IMR-90 (cell line): ENCODE results near the gene CAGE1.

Source experiments
- BHLHE40 ChIP-seq: fragments of 150-350 bp; IDR thresholded peaks from 2 replicates; pipeline ENCODE4 v1.6.1; 2016; ENCODE audit warnings: mild to moderate bottlenecking, low read depth, low read length
- CEBPB ChIP-seq: IDR thresholded peaks from 2 replicates; pipeline ENCODE4 v1.6.1; 2012; ENCODE audit warnings: low read depth, low read length, improper control_type of control experiment
- CHD1 ChIP-seq: IDR thresholded peaks from 2 replicates; pipeline ENCODE4 v1.6.1; 2012; ENCODE audit warnings: low read depth, low read length, improper control_type of control experiment
- CTCF ChIP-seq: conservative IDR thresholded peaks from 2 replicates; pipeline ENCODE4 v1.5.1; 2012; ENCODE audit warnings: mild to moderate bottlenecking, low read depth, low read length, improper control_type of control experiment
- FOS ChIP-seq: fragments of 150-350 bp; IDR thresholded peaks from 2 replicates; pipeline ENCODE4 v1.6.1; 2016; ENCODE audit warnings: low read depth, low read length
- MAZ ChIP-seq: IDR thresholded peaks from 2 replicates; pipeline ENCODE4 v1.6.1; 2012; ENCODE audit warnings: low read depth, mild to moderate bottlenecking, low read length, improper control_type of control experiment, moderate library complexity, borderline replicate concordance
- MXI1 ChIP-seq: IDR thresholded peaks from 2 replicates; pipeline ENCODE4 v1.6.1; 2012; ENCODE audit warnings: low read depth, mild to moderate bottlenecking, low read length, moderate library complexity, borderline replicate concordance
- POLR2A ChIP-seq: IDR thresholded peaks from 2 replicates; pipeline ENCODE4 v1.6.1; 2012; ENCODE audit warnings: mild to moderate bottlenecking, low read depth, low read length
- RAD21 ChIP-seq: IDR thresholded peaks from 2 replicates; pipeline ENCODE4 v1.6.1; 2012; ENCODE audit warnings: low read length, improper control_type of control experiment
- RCOR1 ChIP-seq: IDR thresholded peaks from 2 replicates; pipeline ENCODE4 v1.6.1; 2012; ENCODE audit warnings: mild to moderate bottlenecking, low read length, improper control_type of control experiment; ENCODE audit not compliant: insufficient replicate concordance
- RFX5 ChIP-seq: IDR thresholded peaks from 2 replicates; pipeline ENCODE4 v1.8.0; 2012; ENCODE audit warnings: low read depth, mild to moderate bottlenecking, low read length, moderate library complexity
- SMC3 ChIP-seq: fragments of 150-350 bp; IDR thresholded peaks from 2 replicates; pipeline ENCODE4 v1.6.1; 2016; ENCODE audit warnings: low read depth, mild to moderate bottlenecking, antibody characterized with exemption, low read length, moderate library complexity
- TF ChIP-seq, protein P1 (sequence below): fragments of 150-350 bp; IDR thresholded peaks from 2 replicates; pipeline ENCODE4 v1.6.1; 2017; ENCODE audit warnings: mild to moderate bottlenecking, antibody characterized with exemption, low read length, low read depth
- TF ChIP-seq, protein P2 (sequence below): fragments of 150-350 bp; IDR thresholded peaks from 2 replicates; pipeline ENCODE4 v1.6.1; 2016; ENCODE audit warnings: low read depth, mild to moderate bottlenecking, low read length, moderate library complexity, borderline replicate concordance

- TF ChIP-seq RAD21 = no peak
- no peak for TF ChIP-seq CTCF
- TF ChIP-seq CHD1 = no peak
- TF ChIP-seq, protein P1, sequence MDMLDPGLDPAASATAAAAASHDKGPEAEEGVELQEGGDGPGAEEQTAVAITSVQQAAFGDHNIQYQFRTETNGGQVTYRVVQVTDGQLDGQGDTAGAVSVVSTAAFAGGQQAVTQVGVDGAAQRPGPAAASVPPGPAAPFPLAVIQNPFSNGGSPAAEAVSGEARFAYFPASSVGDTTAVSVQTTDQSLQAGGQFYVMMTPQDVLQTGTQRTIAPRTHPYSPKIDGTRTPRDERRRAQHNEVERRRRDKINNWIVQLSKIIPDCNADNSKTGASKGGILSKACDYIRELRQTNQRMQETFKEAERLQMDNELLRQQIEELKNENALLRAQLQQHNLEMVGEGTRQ = no peak
- no peak for TF ChIP-seq POLR2A
- no peak for TF ChIP-seq RCOR1
- TF ChIP-seq SMC3 = no peak
- TF ChIP-seq RFX5 = no peak
- TF ChIP-seq, protein P2, sequence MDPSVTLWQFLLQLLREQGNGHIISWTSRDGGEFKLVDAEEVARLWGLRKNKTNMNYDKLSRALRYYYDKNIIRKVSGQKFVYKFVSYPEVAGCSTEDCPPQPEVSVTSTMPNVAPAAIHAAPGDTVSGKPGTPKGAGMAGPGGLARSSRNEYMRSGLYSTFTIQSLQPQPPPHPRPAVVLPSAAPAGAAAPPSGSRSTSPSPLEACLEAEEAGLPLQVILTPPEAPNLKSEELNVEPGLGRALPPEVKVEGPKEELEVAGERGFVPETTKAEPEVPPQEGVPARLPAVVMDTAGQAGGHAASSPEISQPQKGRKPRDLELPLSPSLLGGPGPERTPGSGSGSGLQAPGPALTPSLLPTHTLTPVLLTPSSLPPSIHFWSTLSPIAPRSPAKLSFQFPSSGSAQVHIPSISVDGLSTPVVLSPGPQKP = no peak
- TF ChIP-seq MXI1 = no peak
- TF ChIP-seq FOS = no peak
- TF ChIP-seq CEBPB = no peak
- TF ChIP-seq BHLHE40 = no peak
- TF ChIP-seq MAZ = no peak
These were observed 72.6 kb downstream of the CAGE1 start for GRCh38 chr6:7316658-7317533.
